ENCODE results near the gene LDLRAD4.

- TF ChIP-seq POLR2AphosphoS5 (IDR thresholded peaks at IDR 0.05), result no peak
- TF ChIP-seq CTCF (IDR thresholded peaks at IDR 0.05), result no peak
Observed at GRCh38 chr18:13623348-13623747, 404.8 kb downstream of the LDLRAD4 start.

Measured in upper lobe of left lung (tissue), 4 donors.